HCT116 (cell line): ENCODE measurements around the gene FAM78B. TPM values are rescaled to one million over a fixed set of nuclear protein-coding genes. Genes with fewer than 3 reads are reported as not detected.

ENCODE experiments used
- ATAC-seq: fragments of 200-7000 bp; cut with Tn5 transposase; 2 replicates; pipeline ENCODE4 v1.9.1; 2020; ENCODE audit warnings: mild to moderate bottlenecking, moderate library complexity
- BruUV-seq: library from RNA; stranded (reverse); fragments of 400-500 nt; replicated peaks from 2 replicates; lab custom pipeline; 2021; lab: Mats Ljungman, UMichigan
- CTCF ChIA-PET: fragments of 300-600 bp; sonication (Branson Sonifier 250); formaldehyde crosslinking; loops from one replicate; lab custom pipeline; 2021; ENCODE audit warnings: antibody characterized with exemption; lab: Charles Lee
- POLR2A ChIA-PET: fragments of 300-600, 350-600 bp; sonication (Branson Sonifier 250); formaldehyde crosslinking; loops from one replicate; lab custom pipeline; 2021; ENCODE audit warnings: antibody characterized with exemption; lab: Charles Lee
- RAD21 ChIA-PET, 2 experiments: fragments of 300-600 bp; sonication (Branson Sonifier 250); formaldehyde crosslinking; loops; one replicate each; lab custom pipeline; 2023; ENCODE audit warnings: low total read pairs in 2 of 2; ENCODE audit not compliant: uncharacterized antibody in 2 of 2, unreplicated experiment in 2 of 2, low non-redundant PET in 1 of 2; lab: Charles Lee
- DNase-seq: peaks from one replicate; pipeline ENCODE4 v3.0.0-alpha.2; 2010; ENCODE audit warnings: low read depth, low spot score
- H2AFZ ChIP-seq: fragments of 200-600 bp; shearing (Covaris generic), sonication (generic); 2 replicates; pipeline ENCODE4 v1.6.1; 2017; ENCODE audit warnings: low read depth, mixed run types, mixed read lengths, antibody characterized with exemption, low read length; ENCODE audit not compliant: poor library complexity, severe bottlenecking
- H3K27ac ChIP-seq: 2 replicates; pipeline ENCODE4 v1.5.1; 2012; ENCODE audit warnings: low read depth, low read length
- H3K27me3 ChIP-seq: fragments of 200-600 bp; sonication (generic); 2 replicates; pipeline ENCODE4 v1.6.1; 2016; ENCODE audit warnings: mixed run types, low read length, mixed read lengths; ENCODE audit not compliant: insufficient read depth
- H3K36me3 ChIP-seq, 2 experiments: fragments of 200-500 bp in 1 of 2; fragments of 200-600 bp in 1 of 2; sonication (Bioruptor generic) in 1 of 2; sonication (generic) in 1 of 2; 2 replicates each; pipeline versions ENCODE4 v1.5.1 to v1.6.1; 2014 to 2016; ENCODE audit warnings: low read length in 2 of 2, inconsistent platforms in 1 of 2, mixed read lengths in 1 of 2, mixed run types in 1 of 2; ENCODE audit not compliant: insufficient read depth in 2 of 2, control insufficient read depth in 1 of 2
- H3K4me1 ChIP-seq, 2 experiments: fragments of 200-600 bp in 1 of 2; sonication (generic) in 1 of 2; 2 replicates each; pipeline versions ENCODE4 v1.5.1 to v1.6.1; 2012 to 2017; ENCODE audit warnings: low read length in 2 of 2, inconsistent platforms in 1 of 2, mild to moderate bottlenecking in 1 of 2, mixed read lengths in 1 of 2, mixed run types in 1 of 2, moderate library complexity in 1 of 2; ENCODE audit not compliant: insufficient read depth in 2 of 2, control insufficient read depth in 1 of 2
- H3K4me2 ChIP-seq: fragments of 200-600 bp; sonication (generic); 2 replicates; pipeline ENCODE4 v1.6.1; 2017; ENCODE audit warnings: mixed run types, low read length, mixed read lengths
- H3K4me3 ChIP-seq, 2 experiments: fragments of 200-600 bp in 1 of 2; sonication (generic) in 1 of 2; replicated peaks in 1 of 2; 2 replicates each; pipeline ENCODE4 v1.5.1; 2011 to 2016; ENCODE audit warnings: low read length in 2 of 2, control low read depth in 1 of 2, low read depth in 1 of 2, mild to moderate bottlenecking in 1 of 2, mixed read lengths in 1 of 2, mixed run types in 1 of 2
- H3K79me2 ChIP-seq: fragments of 200-600 bp; sonication (generic); 2 replicates; pipeline ENCODE4 v1.6.1; 2017; ENCODE audit warnings: mild to moderate bottlenecking, mixed run types, low read length, moderate library complexity, mixed read lengths; ENCODE audit not compliant: insufficient read depth
- H3K9ac ChIP-seq: fragments of 200-600 bp; sonication (generic); 2 replicates; pipeline ENCODE4 v1.6.1; 2016; ENCODE audit warnings: low read length, mixed read lengths
- H3K9me2 ChIP-seq: fragments of 200-600 bp; sonication (generic), shearing (Covaris generic); 2 replicates; pipeline ENCODE4 v1.6.1; 2017; ENCODE audit warnings: mixed run types, mild to moderate bottlenecking, moderate library complexity; ENCODE audit not compliant: insufficient read depth
- H3K9me3 ChIP-seq, 2 experiments: fragments of 200-500 bp in 1 of 2; fragments of 200-600 bp in 1 of 2; sonication (Bioruptor generic) in 1 of 2; sonication (generic) in 1 of 2; 2 replicates each; pipeline ENCODE4 v1.6.1; 2014 to 2017; ENCODE audit warnings: low read length in 2 of 2, mixed read lengths in 2 of 2, inconsistent platforms in 1 of 2, low read depth in 1 of 2, mild to moderate bottlenecking in 1 of 2, mixed run types in 1 of 2, moderate library complexity in 1 of 2; ENCODE audit not compliant: control insufficient read depth in 1 of 2, insufficient read depth in 1 of 2
- H4K20me1 ChIP-seq: fragments of 200-600 bp; sonication (generic), shearing (Covaris generic); 2 replicates; pipeline ENCODE4 v1.6.1; 2017; ENCODE audit warnings: mixed run types, mild to moderate bottlenecking, moderate library complexity; ENCODE audit not compliant: insufficient read depth
- CTCF ChIP-seq, 3 experiments: fragments of 200-600 bp in 1 of 3; sonication (generic) in 1 of 3; IDR thresholded peaks in 2 of 3; conservative IDR thresholded peaks in 1 of 3; 2 replicates each; pipeline ENCODE4 v1.5.1; 2012 to 2017; ENCODE audit warnings: low read depth in 2 of 3, low read length in 2 of 3, antibody characterized with exemption in 1 of 3, borderline replicate concordance in 1 of 3, control low read depth in 1 of 3, mild to moderate bottlenecking in 1 of 3, mixed read lengths in 1 of 3, mixed run types in 1 of 3, moderate library complexity in 1 of 3; ENCODE audit not compliant: insufficient read depth in 1 of 3
- ELF1 ChIP-seq: IDR thresholded peaks from 2 replicates; pipeline ENCODE4 v1.6.1; 2012; ENCODE audit warnings: low read depth, borderline replicate concordance
- FOSL1 ChIP-seq: IDR thresholded peaks from 2 replicates; pipeline ENCODE4 v1.6.1; 2012; ENCODE audit warnings: low read depth
- POLR2A ChIP-seq: IDR thresholded peaks from 2 replicates; pipeline ENCODE4 v1.7.0; 2011; ENCODE audit warnings: borderline replicate concordance; ENCODE audit not compliant: insufficient read depth, insufficient read length; ENCODE audit errors: extremely low read depth
- SP1 ChIP-seq: IDR thresholded peaks from 2 replicates; pipeline ENCODE4 v1.6.1; 2012; ENCODE audit warnings: low read depth
- TCF7L2 ChIP-seq: IDR thresholded peaks from 2 replicates; pipeline ENCODE4 v1.7.0; 2011; ENCODE audit warnings: borderline replicate concordance, inconsistent platforms; ENCODE audit not compliant: insufficient read depth, insufficient read length; ENCODE audit errors: extremely low read depth
- ZNF274 ChIP-seq: fragments of 200-500 bp; sonication (Bioruptor generic); IDR thresholded peaks from 2 replicates; pipeline ENCODE4 v1.6.1; 2014; ENCODE audit warnings: mild to moderate bottlenecking, low read depth, low read length, inconsistent platforms
- intact Hi-C: fragments of 100-400 bp; cut with micrococcal nuclease; formaldehyde crosslinking; loops from 2 replicates; pipeline ENCODE4 v1.10.0; 2022
- total RNA-seq: library from RNA; stranded (reverse); gene quantifications from one replicate; pipeline ENCODE4 v1.2.1, GENCODE V29; 2021; ENCODE audit not compliant: unreplicated experiment

FAM78B gene
- total RNA-seq, 1 experiment from 2014 or later: 1.4 TPM

- Histone ChIP-seq H3K36me3 (no peaks in the 10 kb centered on the region), H4K20me1 (no peaks in the 10 kb centered on the region), H2AFZ (no peak overlapping the region), H3K9ac (no peak overlapping the region), H3K9me2 (no peaks in the 10 kb centered on the region), H3K79me2 (no peaks in the 10 kb centered on the region), H3K27me3 (peaks cover 5% of the 10 kb centered on the region), H3K4me2 (no peak overlapping the region), H3K4me1 (no peaks in the 10 kb centered on the region)
- POLR2A ChIA-PET: no interaction called here
- ATAC-seq (no peak), DNase-seq (no peak)
- intact Hi-C loops: no loop called here
- no TSS peak for BruUV-seq
- TF ChIP-seq ELF1 (no peak), TCF7L2 (no peak), FOSL1 (no peak), CTCF (IDR thresholded peaks at IDR 0.05 in 2 of 3, conservative IDR thresholded peaks at IDR 0.05 in 1 of 3; ENCODE audit: borderline replicate concordance in 1 of 3, insufficient read depth in 1 of 3, low read depth in 2 of 3, low read length in 2 of 3) (no peak), POLR2A (no peak)
- TF ChIP-seq, all 23 proteins: peak for 0
- ChIA-PET CTCF (no interaction called here), RAD21 (no interaction called here)
- Histone ChIP-seq H3K4me3 (no peak overlapping the region), H3K27ac (no peak overlapping the region), H3K9me3 (no peaks in the 10 kb centered on the region)
Measured at GRCh38 chr1:166113031-166113430, 53.8 kb downstream of the FAM78B start.

- no peaks in the 10 kb centered on the region for H3K36me3 ChIP-seq
- CTCF ChIA-PET: no interaction called here
- H3K27me3 ChIP-seq: peaks cover 5% of the 10 kb centered on the region
- H3K9me3 ChIP-seq: no peaks in the 10 kb centered on the region
- no peak overlapping the region for H3K4me3 ChIP-seq
- H3K4me1 ChIP-seq: no peaks in the 10 kb centered on the region
- no peaks in the 10 kb centered on the region for H3K9me2 ChIP-seq
- no peak overlapping the region for H3K27ac ChIP-seq
- POLR2A ChIA-PET: no interaction called here
- no TSS peak for BruUV-seq
- no peak for DNase-seq
- no peaks in the 10 kb centered on the region for H4K20me1 ChIP-seq
- intact Hi-C loops: no loop called here
- RAD21 ChIA-PET: no interaction called here
- H3K9ac ChIP-seq: no peak overlapping the region
- no peaks in the 10 kb centered on the region for H3K79me2 ChIP-seq
- no peak overlapping the region for H2AFZ ChIP-seq
- TF ChIP-seq ELF1 (no peak), ZNF274 (no peak), SP1 (no peak)
- ATAC-seq: no peak
- H3K4me2 ChIP-seq: no peak overlapping the region
Measured at GRCh38 chr1:166112425-166112824, 54.4 kb downstream of the FAM78B start.
